ENCODE results near the gene GFRA1. TPM values are rescaled to one million over a fixed set of nuclear protein-coding genes. Genes with fewer than 3 reads are reported as not detected.

Gene GFRA1
- total and polyA plus RNA-seq, 12 donors, result 0.38 to 9.3 (median 1.7) TPM

DNA sequence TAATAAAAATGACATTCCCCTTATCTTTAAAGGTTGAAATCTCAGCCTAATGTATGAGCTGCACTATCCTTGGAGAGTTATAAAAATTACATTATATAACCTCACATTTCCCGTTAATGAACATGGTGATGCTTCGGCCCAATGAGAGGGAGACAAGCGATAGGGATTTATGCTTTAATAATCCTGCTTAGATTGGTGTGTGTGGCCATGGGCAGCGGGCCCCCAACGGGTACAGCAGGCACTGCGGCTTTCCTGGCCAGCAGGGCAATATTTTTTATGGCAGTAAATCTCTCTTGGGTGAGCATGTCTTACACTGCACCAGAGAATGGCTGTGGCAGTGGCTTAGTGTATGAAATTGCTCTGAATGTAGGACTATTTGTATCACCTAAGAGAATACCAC lies 246.3 kb downstream of the GFRA1 start:
- H3K4me3 ChIP-seq, result no peak overlapping the region
- ATAC-seq (no peak), DNase-seq (no peak)
- no peaks in the 10 kb centered on the region for H3K27me3 ChIP-seq
- WGBS, 2 donors, result 90% methylated on average over 6 of the region's 6 CpGs
- TF ChIP-seq, protein P1, sequence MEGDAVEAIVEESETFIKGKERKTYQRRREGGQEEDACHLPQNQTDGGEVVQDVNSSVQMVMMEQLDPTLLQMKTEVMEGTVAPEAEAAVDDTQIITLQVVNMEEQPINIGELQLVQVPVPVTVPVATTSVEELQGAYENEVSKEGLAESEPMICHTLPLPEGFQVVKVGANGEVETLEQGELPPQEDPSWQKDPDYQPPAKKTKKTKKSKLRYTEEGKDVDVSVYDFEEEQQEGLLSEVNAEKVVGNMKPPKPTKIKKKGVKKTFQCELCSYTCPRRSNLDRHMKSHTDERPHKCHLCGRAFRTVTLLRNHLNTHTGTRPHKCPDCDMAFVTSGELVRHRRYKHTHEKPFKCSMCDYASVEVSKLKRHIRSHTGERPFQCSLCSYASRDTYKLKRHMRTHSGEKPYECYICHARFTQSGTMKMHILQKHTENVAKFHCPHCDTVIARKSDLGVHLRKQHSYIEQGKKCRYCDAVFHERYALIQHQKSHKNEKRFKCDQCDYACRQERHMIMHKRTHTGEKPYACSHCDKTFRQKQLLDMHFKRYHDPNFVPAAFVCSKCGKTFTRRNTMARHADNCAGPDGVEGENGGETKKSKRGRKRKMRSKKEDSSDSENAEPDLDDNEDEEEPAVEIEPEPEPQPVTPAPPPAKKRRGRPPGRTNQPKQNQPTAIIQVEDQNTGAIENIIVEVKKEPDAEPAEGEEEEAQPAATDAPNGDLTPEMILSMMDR (IDR thresholded peaks at IDR 0.05), result no peak
- intact Hi-C loops (cut with DNase I), result no loop called here
- no peaks in the 10 kb centered on the region for H3K36me3 ChIP-seq
- H3K27ac ChIP-seq, result no peak overlapping the region
- no peaks in the 10 kb centered on the region for H3K4me1 ChIP-seq
- peaks cover 0 to under 1% (median 0%) of the 10 kb centered on the region in 11 donors for H3K9me3 ChIP-seq

GRCh38 chr10:116026315-116026714 lies 246.7 kb downstream of the GFRA1 start:
- no peaks in the 10 kb centered on the region for H3K4me1 ChIP-seq
- H3K36me3 ChIP-seq, result no peaks in the 10 kb centered on the region
- 78 to 88% methylated on average over 1 of the region's 1 CpG for WGBS, 2 donors
- ATAC-seq (no peak), DNase-seq (no peak)
- no peaks in the 10 kb centered on the region for H3K27me3 ChIP-seq
- intact Hi-C loops (cut with DNase I), result no loop called here
- TF ChIP-seq, protein P1 (IDR thresholded peaks at IDR 0.05), result peak in 1 of 9 donors; percentile 9
- H3K27ac ChIP-seq, result no peak overlapping the region
- no peak overlapping the region for H3K4me3 ChIP-seq
- H3K9me3 ChIP-seq, result no peaks in the 10 kb centered on the region

GRCh38 chr10:116024271-116024878 lies 248.6 kb downstream of the GFRA1 start:
- intact Hi-C loops (cut with DNase I), result no loop called here
- Histone ChIP-seq H3K9me3 (no peaks in the 10 kb centered on the region), H3K27me3 (no peaks in the 10 kb centered on the region), H3K4me3 (no peak overlapping the region), H3K27ac (no peak overlapping the region), H3K36me3 (no peaks in the 10 kb centered on the region), H3K4me1 (no peaks in the 10 kb centered on the region)
- ATAC-seq (no peak), DNase-seq (no peak)
- WGBS, 2 donors, result 86 to 93% methylated on average over 3 of the region's 3 CpGs
- TF ChIP-seq, protein P1 (IDR thresholded peaks at IDR 0.05), result no peak

- H3K9me3 ChIP-seq, result peaks cover 0 to 10% (median 0%) of the 10 kb centered on the region in 11 donors
- no peak overlapping the region for H3K27ac ChIP-seq
- no peaks in the 10 kb centered on the region for H3K27me3 ChIP-seq
- TF ChIP-seq, protein P1 (IDR thresholded peaks at IDR 0.05), result no peak
- intact Hi-C loops (cut with DNase I), result no loop called here
- 40 to 59% methylated on average over 2 of the region's 2 CpGs for WGBS, 2 donors
- DNase-seq (no peak), ATAC-seq (no peak)
- H3K4me1 ChIP-seq, result peaks cover 0 to 12% (median 0%) of the 10 kb centered on the region in 9 donors
- H3K4me3 ChIP-seq, result no peak overlapping the region
- H3K36me3 ChIP-seq, result no peaks in the 10 kb centered on the region
Measured at GRCh38 chr10:116017405-116017804, 255.6 kb downstream of the GFRA1 start.
